T follicular helper cell (primary cell): ENCODE data around the gene KLK12.

Source experiments
- DNase-seq: peaks from one replicate; pipeline ENCODE4 v3.0.0-alpha.2; 2020; ENCODE audit warnings: low read depth

The KLK12 gene

GRCh38 chr19:50981587-50982146 is 53.1 kb downstream of the KLK12 start:
- DNase-seq, result no peak

GRCh38 chr19:50980208-50980607 is 54.6 kb downstream of the KLK12 start:
- DNase-seq, result no peak

GRCh38 chr19:50979758-50980157 is 55.0 kb downstream of the KLK12 start:
- DNase-seq, result no peak
